Measurements from ENCODE around the gene TUBB6.

Gene TUBB6

DNA sequence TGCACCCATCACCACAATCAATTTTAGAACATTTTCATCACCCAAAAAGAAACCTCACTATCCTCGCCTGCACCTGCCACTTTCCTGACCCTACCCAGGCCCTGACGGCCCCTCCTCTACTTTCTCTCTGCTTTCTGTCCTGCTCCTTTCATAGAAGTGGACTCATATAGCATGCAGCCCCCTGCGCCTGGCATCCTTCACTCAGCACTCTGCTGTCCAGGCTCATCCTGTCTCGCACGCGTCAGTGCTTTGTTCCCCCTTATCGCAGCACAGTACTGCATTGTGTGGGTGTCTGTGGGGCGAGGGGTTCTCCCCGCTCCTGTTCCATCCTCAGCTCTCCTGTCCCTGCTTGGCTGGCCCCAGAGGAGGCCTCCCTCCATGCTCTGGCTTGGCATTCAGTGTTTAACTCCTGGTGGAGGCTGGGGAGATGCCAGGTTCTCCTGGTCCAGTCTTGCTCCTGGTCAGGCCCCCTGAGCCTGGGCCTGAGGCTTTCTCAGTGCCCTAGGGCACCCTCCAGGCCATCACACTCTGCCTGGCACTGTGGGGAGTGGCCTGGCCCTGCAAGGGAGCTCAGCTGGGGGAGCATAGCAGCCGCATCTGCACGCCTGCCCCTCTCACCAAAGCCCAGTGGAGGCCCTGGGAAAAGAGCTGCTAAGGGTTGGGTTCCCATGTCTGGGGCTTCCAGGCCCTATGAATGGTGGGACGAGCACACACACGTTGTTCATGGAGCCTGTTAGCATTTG is 6.6 kb upstream of the TUBB6 start:
- Mint-ChIP-seq H3K27me3 (peaks cover 24 to 25% of the 10 kb centered on the region in 2 donors), H3K4me3 (no peak overlapping the region), H3K4me1 (peaks cover 1 to 7% of the 10 kb centered on the region in 2 donors), H3K27ac (no peak overlapping the region), H3K9me3 (no peaks in the 10 kb centered on the region), H3K36me3 (no peaks in the 10 kb centered on the region)
- ATAC-seq (replicated peaks), result no peak
- no peak for DNase-seq

- Mint-ChIP-seq H3K27ac (no peak overlapping the region), H3K27me3 (peaks cover 20 to 32% of the 10 kb centered on the region in 2 donors), H3K9me3 (no peaks in the 10 kb centered on the region)
Measured at GRCh38 chr18:12302391-12303147, 5.5 kb upstream of the TUBB6 start.

GRCh38 chr18:12304351-12305210 is 3.5 kb upstream of the TUBB6 start:
- H3K27ac Mint-ChIP-seq, result no peak overlapping the region
- no peaks in the 10 kb centered on the region for H3K9me3 Mint-ChIP-seq
- H3K27me3 Mint-ChIP-seq, result peaks cover 20 to 31% of the 10 kb centered on the region in 2 donors
- H3K4me3 Mint-ChIP-seq, result no peak overlapping the region
- H3K36me3 Mint-ChIP-seq, result peaks cover 1 to 3% of the 10 kb centered on the region in 2 donors
- DNase-seq, result no peak
- H3K4me1 Mint-ChIP-seq, result peaks cover 12 to 26% of the 10 kb centered on the region in 2 donors
- no peak for ATAC-seq (replicated peaks)

More at GRCh38 chr18:12302391-12303147, 5.5 kb upstream of the TUBB6 start:
- DNase-seq, result no peak
- no peak for ATAC-seq (replicated peaks)
- peaks cover 7 to 18% of the 10 kb centered on the region in 2 donors for H3K4me1 Mint-ChIP-seq
- no peak overlapping the region for H3K4me3 Mint-ChIP-seq
- no peaks in the 10 kb centered on the region for H3K36me3 Mint-ChIP-seq

GRCh38 chr18:12305211-12305610 is 2.8 kb upstream of the TUBB6 start:
- peaks cover 20 to 28% of the 10 kb centered on the region in 2 donors for H3K27me3 Mint-ChIP-seq
- peaks cover 15 to 31% of the 10 kb centered on the region in 2 donors for H3K4me1 Mint-ChIP-seq
- peaks cover 7 to 8% of the 10 kb centered on the region in 2 donors for H3K36me3 Mint-ChIP-seq
- ATAC-seq (replicated peaks) (no peak), DNase-seq (no peak)
- H3K9me3 Mint-ChIP-seq, result no peaks in the 10 kb centered on the region
- no peak overlapping the region for H3K4me3 Mint-ChIP-seq
- no peak overlapping the region for H3K27ac Mint-ChIP-seq

GRCh38 chr18:12305930-12306629 is 2.0 kb upstream of the TUBB6 start:
- H3K27me3 Mint-ChIP-seq, result peaks cover 13 to 28% of the 10 kb centered on the region in 2 donors

GRCh38 chr18:12306752-12307700 is 1.0 kb upstream of the TUBB6 start:
- Mint-ChIP-seq H3K4me1 (peaks cover 17 to 31% of the 10 kb centered on the region in 2 donors), H3K4me3 (peak overlapping the region; percentile 86 to 87), H3K9me3 (no peaks in the 10 kb centered on the region), H3K27ac (peak overlapping the region; percentile 87), H3K36me3 (peaks cover 20 to 21% of the 10 kb centered on the region in 2 donors), H3K27me3 (peaks cover 9 to 28% of the 10 kb centered on the region in 2 donors)
- DNase-seq (no peak), ATAC-seq (replicated peaks) (peak; percentile 22 to 32)

More at GRCh38 chr18:12305930-12306629, 2.0 kb upstream of the TUBB6 start:
- Mint-ChIP-seq H3K4me3 (peak overlapping the region in 1 of 2 donors; percentile 87), H3K4me1 (peaks cover 17 to 31% of the 10 kb centered on the region in 2 donors), H3K9me3 (no peaks in the 10 kb centered on the region), H3K27ac (no peak overlapping the region), H3K36me3 (peaks cover 11 to 12% of the 10 kb centered on the region in 2 donors)
- ATAC-seq (replicated peaks), result no peak
- DNase-seq, result no peak

GRCh38 chr18:12308386-12309100 is 502 bp downstream of the TUBB6 start:
- DNase-seq (peak; percentile 64), ATAC-seq (replicated peaks) (peak; percentile 80)
- Mint-ChIP-seq H3K4me1 (peaks cover 17 to 36% of the 10 kb centered on the region in 2 donors), H3K36me3 (peaks cover 21 to 23% of the 10 kb centered on the region in 2 donors), H3K27ac (peak overlapping the region; percentile 84), H3K9me3 (no peaks in the 10 kb centered on the region), H3K4me3 (peak overlapping the region; percentile 83 to 87), H3K27me3 (peaks cover 9 to 28% of the 10 kb centered on the region in 2 donors)

- peak overlapping the region; percentile 61 to 87 for H3K4me3 Mint-ChIP-seq
- peak overlapping the region; percentile 47 for H3K27ac Mint-ChIP-seq
- H3K4me1 Mint-ChIP-seq, result peaks cover 24 to 45% of the 10 kb centered on the region in 2 donors
- H3K27me3 Mint-ChIP-seq, result peaks cover under 1 to 22% of the 10 kb centered on the region in 2 donors
- peaks cover 21 to 23% of the 10 kb centered on the region in 2 donors for H3K36me3 Mint-ChIP-seq
- ATAC-seq (replicated peaks) (no peak), DNase-seq (no peak)
- no peaks in the 10 kb centered on the region for H3K9me3 Mint-ChIP-seq
Measured at GRCh38 chr18:12309683-12310198, 1.7 kb downstream of the TUBB6 start.

DNA sequence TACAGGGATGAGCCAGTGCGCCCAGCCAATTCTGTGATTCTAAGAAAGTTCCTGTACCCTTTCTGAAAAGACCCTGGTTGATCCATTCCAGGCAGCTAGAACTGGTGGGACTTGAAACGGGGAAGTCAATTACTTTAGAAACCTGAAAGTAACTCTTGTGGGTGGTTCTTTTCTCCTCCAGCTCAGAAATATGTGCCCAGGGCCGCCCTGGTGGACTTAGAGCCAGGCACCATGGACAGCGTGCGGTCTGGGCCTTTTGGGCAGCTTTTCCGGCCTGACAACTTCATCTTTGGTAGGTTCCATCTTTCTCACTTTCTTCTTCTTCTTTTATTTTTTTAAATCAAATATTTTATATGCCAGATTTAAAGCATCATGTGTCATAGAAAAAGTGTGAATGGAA is 2.7 kb downstream of the TUBB6 start:
- H3K36me3 Mint-ChIP-seq, result peaks cover 21 to 24% of the 10 kb centered on the region in 2 donors
- DNase-seq (no peak), ATAC-seq (replicated peaks) (no peak)
- peaks cover 27 to 51% of the 10 kb centered on the region in 2 donors for H3K4me1 Mint-ChIP-seq
- peak overlapping the region; percentile 9 for H3K27ac Mint-ChIP-seq
- peak overlapping the region in 1 of 2 donors; percentile 11 for H3K4me3 Mint-ChIP-seq
- H3K27me3 Mint-ChIP-seq, result peaks cover 0 to 13% of the 10 kb centered on the region in 2 donors
- no peaks in the 10 kb centered on the region for H3K9me3 Mint-ChIP-seq

DNA sequence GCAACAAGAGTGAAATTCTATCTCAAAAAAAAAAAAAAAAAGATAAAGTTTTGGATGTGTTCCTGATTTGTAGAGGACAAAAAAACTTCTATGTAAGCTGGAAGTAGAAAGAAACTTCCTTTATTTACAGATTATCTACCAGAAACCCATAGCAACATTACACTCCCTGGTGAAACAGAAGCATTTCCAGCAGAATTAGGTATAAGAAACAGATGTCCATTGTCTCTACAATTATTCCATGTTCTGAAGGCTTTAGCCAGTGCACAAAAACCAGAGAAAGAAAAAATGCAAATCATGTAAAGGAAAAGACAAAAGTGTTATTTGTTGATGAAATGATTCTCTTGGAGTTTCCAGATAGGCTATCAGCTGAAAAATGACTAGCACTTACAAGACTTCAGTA is 4.9 kb downstream of the TUBB6 start:
- ATAC-seq (replicated peaks), result no peak
- Mint-ChIP-seq H3K27me3 (no peaks in the 10 kb centered on the region), H3K27ac (no peak overlapping the region), H3K4me3 (no peak overlapping the region), H3K36me3 (peaks cover 25 to 31% of the 10 kb centered on the region in 2 donors), H3K9me3 (no peaks in the 10 kb centered on the region), H3K4me1 (peaks cover 31 to 52% of the 10 kb centered on the region in 2 donors)
- DNase-seq, result no peak

- Mint-ChIP-seq H3K9me3 (no peaks in the 10 kb centered on the region), H3K27me3 (no peaks in the 10 kb centered on the region), H3K36me3 (peaks cover 27 to 38% of the 10 kb centered on the region in 2 donors), H3K4me1 (peaks cover 36 to 58% of the 10 kb centered on the region in 2 donors), H3K4me3 (no peak overlapping the region), H3K27ac (peak overlapping the region; percentile 47)
- no peak for DNase-seq
- no peak for ATAC-seq (replicated peaks)
Measured at GRCh38 chr18:12313530-12314245, 5.6 kb downstream of the TUBB6 start.

Measured in stimulated activated naive B cell treated with anti-CD40 and anti-IgM and Interleukin-4, amounts not matched to agents 10 μg/mL and 1 μg/mL and 100 μg/mL, for 72 hours (primary cell).